ENCODE results near the gene ADARB2.
"Not testable (repeated sequence)": the region's sequence is repeated elsewhere in the genome, so short reads cannot be mapped to it uniquely, and the experiment has no call there.

The ADARB2 gene

GRCh38 chr10:1169981-1170866 lies 567.1 kb downstream of the ADARB2 start:
- DNase-seq (ENCODE audit: low read depth), result no peak

DNA sequence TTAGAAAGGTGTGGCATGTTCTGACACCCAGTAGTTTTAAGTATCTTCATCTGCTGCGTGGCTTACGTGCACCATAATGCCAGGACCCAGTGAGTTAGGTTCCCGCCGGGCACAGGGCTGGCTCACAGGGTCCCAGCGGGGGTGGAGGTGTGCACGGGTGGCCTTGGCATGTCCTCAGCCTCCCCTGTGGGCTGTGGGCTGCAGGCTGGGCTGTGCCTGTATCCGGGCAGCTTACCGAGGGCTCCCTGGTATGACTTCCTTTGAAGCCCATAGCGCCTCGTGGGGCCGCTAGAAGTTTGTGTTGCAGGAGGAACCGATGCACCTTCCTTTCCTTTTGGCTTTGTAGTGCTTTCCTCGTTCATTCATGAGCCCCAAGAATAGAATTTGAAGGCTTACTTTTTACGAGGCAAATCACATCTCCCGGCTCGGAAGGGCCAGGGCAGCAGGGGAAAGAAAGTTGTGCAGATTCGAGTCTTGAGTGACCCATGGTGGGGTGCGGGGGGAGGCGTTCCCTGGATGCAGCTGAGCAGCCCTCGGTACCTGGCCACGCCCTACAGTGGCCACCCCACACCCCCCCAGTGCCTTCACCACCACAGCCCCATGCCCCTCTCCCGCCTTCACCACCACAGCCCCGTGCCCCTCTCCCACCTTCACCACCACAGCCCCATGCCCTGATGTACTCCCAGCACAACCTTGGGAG lies 568.0 kb downstream of the ADARB2 start:
- no peak for DNase-seq (ENCODE audit: low read depth)

- DNase-seq (ENCODE audit: low read depth), result no peak
These were observed 568.6 kb downstream of the ADARB2 start for GRCh38 chr10:1168763-1169162.

DNA sequence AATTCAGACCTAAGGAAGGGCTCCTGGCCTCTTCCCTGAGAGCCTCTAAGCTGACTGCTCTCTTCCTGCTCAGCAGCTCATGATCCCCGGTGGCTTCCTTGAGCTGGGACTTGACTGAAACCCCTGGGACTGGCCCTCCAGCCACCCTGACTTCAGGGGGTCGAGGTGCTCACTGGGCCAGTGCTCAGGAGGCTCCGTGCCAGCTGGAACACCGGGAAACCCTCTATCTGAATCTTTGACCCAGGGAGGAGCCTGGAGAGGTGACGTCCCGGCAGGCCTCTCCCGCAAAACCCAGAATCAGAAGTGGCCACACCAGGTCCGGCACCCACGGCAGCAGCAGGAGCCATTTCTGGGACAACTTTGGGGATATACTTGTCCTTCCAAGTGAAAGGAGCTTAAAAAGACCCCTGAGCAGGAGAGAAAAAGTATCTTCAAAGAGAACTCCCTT lies 570.5 kb downstream of the ADARB2 start:
- no peak for DNase-seq (ENCODE audit: low read depth)

DNA sequence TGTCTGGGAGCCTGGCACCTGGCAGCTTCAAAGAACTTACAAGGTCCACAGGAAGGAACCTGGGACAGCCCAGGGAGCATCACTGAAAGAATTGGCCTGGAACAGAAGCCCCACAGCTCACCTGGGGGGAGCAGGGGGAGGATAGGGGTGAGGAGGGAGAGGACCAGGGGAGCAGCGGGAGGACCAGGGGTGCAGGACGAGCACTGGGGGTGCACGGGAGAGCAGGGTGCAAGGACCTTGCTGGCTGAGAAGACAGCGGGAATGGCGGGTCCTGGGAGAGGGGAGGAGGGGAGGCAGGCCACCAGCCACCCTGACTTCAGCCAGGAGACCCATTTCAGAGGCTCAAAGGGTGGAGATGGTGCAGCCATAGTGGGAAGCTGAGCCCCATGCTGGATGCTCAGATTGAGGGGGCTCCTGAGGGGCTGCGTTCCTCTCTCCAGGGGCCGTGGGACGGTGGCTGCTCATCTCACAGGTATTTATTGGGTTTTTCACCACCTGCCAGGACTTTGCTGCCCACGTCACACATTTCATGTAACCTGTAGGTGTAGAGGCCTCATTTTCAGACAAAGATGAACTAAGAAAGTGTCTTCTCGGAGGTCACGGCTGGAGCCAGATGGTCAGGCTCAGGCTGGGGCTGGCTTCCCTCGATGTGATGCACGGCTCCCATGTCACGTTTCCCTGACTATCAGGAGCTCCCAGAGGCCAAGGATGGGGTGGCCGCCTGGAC lies 571.1 kb downstream of the ADARB2 start:
- DNase-seq (ENCODE audit: low read depth), result no peak

DNA sequence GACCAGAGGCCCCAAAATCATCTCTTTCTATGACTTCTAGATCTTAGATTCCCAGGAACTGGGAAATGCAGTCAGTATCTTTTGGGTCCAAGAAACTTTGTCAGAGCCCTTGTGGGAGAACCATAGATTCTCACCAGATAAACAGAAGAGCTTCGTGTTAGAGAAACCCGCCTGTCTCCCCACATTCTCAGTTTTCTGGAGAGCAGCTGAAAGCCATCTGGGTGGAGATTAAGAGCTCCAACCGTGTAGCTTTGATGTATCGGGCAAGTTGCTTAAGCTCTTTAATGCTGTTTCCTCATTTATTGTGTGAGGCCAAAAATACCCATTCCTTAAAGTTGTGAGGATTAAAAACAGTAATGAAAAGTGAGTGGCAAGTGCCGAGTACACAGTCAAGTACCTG lies 573.5 kb downstream of the ADARB2 start:
- DNase-seq (ENCODE audit: low read depth), result no peak

GRCh38 chr10:1163204-1163660 lies 574.1 kb downstream of the ADARB2 start:
- no peak for DNase-seq (ENCODE audit: low read depth)

DNA sequence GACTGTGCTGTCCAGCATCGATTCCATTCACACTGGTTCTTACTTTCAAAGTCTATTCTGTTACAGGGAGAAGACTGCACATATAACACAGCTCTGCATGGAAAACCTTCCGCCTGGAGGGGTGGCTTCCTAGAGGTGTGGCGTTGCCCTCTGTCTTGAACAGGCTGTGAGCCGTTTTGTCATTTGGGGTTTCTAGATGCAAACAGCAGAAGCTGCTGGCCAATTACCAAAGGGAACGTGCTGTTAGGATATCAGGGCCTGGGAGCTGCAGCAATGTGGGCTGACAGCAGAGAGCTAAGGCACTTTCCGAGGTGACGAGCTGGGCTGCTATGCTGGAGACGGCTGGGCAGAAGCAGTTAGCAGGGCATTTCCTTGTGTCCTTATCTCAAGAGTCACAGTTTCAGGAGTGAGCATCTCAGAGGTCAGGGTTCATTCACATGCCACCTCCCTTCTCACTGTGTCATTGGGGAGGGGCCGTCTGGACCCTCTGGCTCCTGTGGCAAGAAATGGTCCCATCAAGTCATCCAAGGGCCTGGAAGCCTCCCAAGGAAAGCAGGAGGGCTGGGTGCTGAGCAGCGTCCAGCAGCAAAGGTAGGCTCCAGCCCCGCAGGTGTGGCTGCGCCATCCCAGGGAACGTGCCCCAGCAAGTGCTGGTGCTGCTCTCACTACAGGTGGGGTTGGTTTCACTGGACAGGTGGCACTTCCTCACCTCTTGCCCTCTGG lies 574.7 kb downstream of the ADARB2 start:
- no peak for DNase-seq (ENCODE audit: low read depth)

GRCh38 chr10:1161315-1161673 lies 576.0 kb downstream of the ADARB2 start:
- not testable (repeated sequence) for DNase-seq (ENCODE audit: low read depth)

GRCh38 chr10:1160561-1161314 lies 576.6 kb downstream of the ADARB2 start:
- DNase-seq (ENCODE audit: low read depth), result no peak

GRCh38 chr10:1159131-1160061 lies 577.9 kb downstream of the ADARB2 start:
- DNase-seq (ENCODE audit: low read depth), result no peak

- not testable (repeated sequence) for DNase-seq (ENCODE audit: low read depth)
These were observed 578.8 kb downstream of the ADARB2 start for GRCh38 chr10:1158536-1158935.

- DNase-seq (ENCODE audit: low read depth), result no peak
These were observed 579.3 kb downstream of the ADARB2 start for GRCh38 chr10:1158066-1158465.

GRCh38 chr10:1157615-1157933 lies 579.8 kb downstream of the ADARB2 start:
- DNase-seq (ENCODE audit: low read depth), result no peak

DNA sequence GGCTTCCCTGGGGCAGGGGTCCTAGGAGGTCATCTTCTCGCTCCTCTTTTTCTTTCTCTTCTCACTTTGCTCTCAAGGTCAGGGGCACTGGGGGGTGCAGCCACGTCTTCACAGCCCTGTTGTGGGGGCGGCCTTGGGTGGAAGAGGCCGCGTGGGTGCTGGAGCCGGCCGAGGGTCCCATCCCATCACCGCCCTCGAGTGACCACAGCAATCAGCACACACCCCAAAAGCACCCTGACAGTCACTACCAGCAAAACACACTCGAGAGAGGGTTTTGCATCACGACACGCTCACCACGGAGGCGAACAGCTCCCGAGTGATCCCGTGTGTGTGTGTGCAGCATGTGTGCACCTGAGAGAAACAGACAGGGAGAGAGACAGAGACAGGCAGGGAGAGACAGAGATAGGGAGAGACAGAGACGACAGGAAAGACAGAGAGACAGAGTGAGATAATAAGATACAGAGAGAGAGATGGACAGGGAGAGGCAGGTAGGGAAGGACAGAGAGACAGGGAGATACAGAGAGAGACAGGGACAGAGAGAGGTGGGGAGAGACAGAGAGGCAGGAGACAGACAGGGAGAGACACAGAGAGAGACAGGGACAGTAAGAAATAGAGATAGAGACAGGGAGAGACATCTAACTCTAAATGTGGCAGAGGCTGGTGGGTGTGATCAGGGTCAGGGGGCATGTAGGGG lies 580.3 kb downstream of the ADARB2 start:
- DNase-seq (ENCODE audit: low read depth), result no peak

- no peak for DNase-seq (ENCODE audit: low read depth)
These were observed 580.8 kb downstream of the ADARB2 start for GRCh38 chr10:1156616-1156886.

DNA sequence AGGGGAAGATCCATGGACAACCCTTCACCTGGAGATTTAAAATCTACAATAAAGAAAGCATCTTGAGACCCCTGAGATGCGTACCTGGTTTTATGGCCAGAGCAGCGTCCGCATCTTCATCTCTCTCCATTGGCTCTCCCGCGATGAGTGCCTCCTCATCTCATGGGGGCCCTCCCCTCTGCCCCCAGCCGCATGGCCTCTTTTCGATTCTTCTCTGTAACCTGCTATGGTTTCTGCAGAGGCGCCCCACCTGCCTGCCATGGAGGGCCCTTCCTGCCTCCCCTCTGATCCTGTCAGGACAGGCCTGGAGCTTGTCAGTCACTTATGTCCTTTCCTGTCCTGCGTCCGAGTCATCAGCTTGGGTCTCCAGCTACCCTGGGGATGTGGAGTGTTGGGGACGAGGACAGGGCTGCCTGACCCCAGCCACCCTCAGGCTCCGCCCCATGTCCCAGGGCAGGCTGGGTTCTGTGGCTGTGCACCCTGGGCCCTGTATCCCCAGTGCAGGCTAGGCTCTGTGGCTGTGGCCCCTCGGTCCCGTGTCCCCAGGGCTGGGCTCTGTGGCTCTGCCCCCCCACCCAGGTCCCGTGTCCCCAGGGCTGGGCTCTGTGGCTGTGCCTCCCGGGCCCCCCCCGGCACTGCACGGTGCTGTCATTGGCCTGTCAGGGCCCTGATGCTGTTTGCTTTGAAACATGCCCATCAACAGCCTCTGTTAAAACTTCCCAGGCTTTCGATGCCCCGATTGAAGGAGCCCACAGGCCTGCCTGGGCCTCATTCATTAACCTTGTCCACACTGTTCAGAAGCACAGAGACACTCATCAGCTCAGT lies 581.3 kb downstream of the ADARB2 start:
- DNase-seq (ENCODE audit: low read depth), result no peak

DNA sequence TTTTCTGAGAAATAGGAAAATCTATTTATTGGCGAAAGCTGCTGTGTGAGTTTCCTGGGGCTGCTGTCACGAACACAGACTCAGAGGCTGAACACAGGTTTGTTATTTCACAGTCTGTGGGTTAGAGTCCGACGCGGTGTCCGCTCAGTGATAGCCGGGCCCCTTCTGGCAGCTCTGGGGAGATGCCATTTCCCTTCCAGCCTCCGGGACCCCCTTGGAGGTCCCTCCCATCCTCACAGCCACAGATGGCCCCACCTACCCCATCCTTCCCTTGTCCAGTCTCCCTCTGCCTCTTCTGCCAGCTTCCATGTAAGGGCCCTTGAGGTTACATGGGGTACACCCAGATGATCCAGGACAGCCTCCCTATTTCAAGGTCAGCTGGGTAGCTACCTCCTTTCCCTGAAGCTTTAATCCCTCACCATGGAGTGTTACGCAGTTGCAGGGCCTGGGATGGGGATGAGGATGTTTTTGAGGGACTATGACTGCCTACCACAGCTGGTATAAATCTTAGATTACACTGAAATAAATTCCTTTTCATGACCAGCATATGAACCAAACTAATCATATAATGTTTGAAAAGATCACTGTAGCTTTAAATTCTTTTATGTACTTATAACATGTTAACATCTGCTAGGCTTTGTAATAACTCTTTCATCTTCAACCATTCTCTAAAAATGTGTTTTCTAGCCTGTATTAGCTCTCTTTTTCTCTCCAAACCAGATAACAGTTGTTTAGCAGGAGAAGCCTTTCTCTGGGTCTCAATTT lies 582.6 kb downstream of the ADARB2 start:
- DNase-seq (ENCODE audit: low read depth), result no peak

All from activated gamma-delta T cell treated with anti-CD3 and anti-CD28 coated beads, Interleukin-2, amount 50 U/mL, for 16 hours (primary cell).